ENCODE results near the gene ANKFY1.

Gene ANKFY1

DNA sequence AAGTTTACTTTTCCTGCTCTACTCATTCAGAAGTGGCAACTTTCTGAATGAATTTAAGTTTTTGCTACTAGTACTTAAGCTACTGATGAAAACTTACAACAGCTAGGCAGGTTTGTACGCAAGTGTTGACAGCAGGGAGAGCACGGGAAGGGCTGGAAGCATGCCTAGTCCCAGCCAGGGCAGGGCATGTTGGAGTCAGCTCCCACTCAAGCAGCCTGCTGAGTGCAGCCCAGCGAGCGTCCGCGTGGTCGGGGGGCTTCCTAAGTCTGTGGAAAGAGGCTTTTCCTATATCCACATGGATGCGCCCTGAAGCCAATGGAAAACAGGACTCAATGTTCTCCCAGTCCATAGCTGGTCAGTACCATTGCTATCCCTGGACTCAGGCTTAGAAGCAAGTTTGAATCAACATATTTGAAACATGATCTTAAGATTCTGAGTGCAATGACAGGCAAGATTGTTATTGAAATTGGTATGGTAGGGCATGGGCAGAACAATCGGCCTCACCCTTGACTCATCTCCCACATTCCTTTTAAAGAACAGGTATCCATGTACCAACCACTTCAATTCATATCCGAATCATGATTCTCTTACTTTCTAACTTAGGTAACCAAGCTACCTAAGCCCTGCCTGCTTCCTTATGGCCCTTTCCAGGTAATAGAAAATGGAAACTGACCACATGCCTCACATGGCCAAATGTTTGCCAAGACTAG, 98.3 kb downstream of the ANKFY1 start (continued):
- no peak for TF ChIP-seq TSHZ2 (CRISPR knock-in tag; IDR thresholded peaks at IDR 0.05)

GRCh38 chr17:4163951-4164350, 99.8 kb downstream of the ANKFY1 start:
- no peak for ATAC-seq
- TF ChIP-seq ESRRG (CRISPR knock-in tag; IDR thresholded peaks at IDR 0.05) (no peak), POU6F1 (CRISPR knock-in tag; IDR thresholded peaks at IDR 0.05; ENCODE audit: borderline replicate concordance, low read depth) (no peak), ZFP3 (CRISPR knock-in tag; IDR thresholded peaks at IDR 0.05) (no peak), BACH2 (CRISPR knock-in tag; IDR thresholded peaks at IDR 0.05; ENCODE audit: borderline replicate concordance) (no peak), ZNF565 (CRISPR knock-in tag; conservative IDR thresholded peaks at IDR 0.05; ENCODE audit: low read depth) (no peak), TSHZ2 (CRISPR knock-in tag; IDR thresholded peaks at IDR 0.05) (no peak), SNAI2 (CRISPR knock-in tag; IDR thresholded peaks at IDR 0.05) (no peak), ZNF8 (CRISPR knock-in tag; IDR thresholded peaks at IDR 0.05) (no peak)
- TF ChIP-seq, protein P1, sequence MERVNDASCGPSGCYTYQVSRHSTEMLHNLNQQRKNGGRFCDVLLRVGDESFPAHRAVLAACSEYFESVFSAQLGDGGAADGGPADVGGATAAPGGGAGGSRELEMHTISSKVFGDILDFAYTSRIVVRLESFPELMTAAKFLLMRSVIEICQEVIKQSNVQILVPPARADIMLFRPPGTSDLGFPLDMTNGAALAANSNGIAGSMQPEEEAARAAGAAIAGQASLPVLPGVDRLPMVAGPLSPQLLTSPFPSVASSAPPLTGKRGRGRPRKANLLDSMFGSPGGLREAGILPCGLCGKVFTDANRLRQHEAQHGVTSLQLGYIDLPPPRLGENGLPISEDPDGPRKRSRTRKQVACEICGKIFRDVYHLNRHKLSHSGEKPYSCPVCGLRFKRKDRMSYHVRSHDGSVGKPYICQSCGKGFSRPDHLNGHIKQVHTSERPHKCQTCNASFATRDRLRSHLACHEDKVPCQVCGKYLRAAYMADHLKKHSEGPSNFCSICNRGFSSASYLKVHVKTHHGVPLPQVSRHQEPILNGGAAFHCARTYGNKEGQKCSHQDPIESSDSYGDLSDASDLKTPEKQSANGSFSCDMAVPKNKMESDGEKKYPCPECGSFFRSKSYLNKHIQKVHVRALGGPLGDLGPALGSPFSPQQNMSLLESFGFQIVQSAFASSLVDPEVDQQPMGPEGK (CRISPR knock-in tag; IDR thresholded peaks at IDR 0.05; ENCODE audit: borderline replicate concordance): no peak

GRCh38 chr17:4162775-4163466, 100.9 kb downstream of the ANKFY1 start:
- ATAC-seq: no peak
- TF ChIP-seq ZC3H10 (CRISPR knock-in tag; IDR thresholded peaks at IDR 0.05) (no peak), TOX (CRISPR knock-in tag; IDR thresholded peaks at IDR 0.05; ENCODE audit: borderline replicate concordance) (no peak)

GRCh38 chr17:4162321-4162720, 101.5 kb downstream of the ANKFY1 start:
- TF ChIP-seq ISL1 (CRISPR knock-in tag; IDR thresholded peaks at IDR 0.05) (no peak), TSHZ2 (CRISPR knock-in tag; IDR thresholded peaks at IDR 0.05) (no peak), TCF4 (CRISPR knock-in tag; IDR thresholded peaks at IDR 0.05; ENCODE audit: borderline replicate concordance) (no peak), POU6F1 (CRISPR knock-in tag; IDR thresholded peaks at IDR 0.05; ENCODE audit: borderline replicate concordance, low read depth) (no peak), OSR1 (CRISPR knock-in tag; IDR thresholded peaks at IDR 0.05) (no peak), ZC3H10 (CRISPR knock-in tag; IDR thresholded peaks at IDR 0.05) (no peak), ZNF565 (CRISPR knock-in tag; conservative IDR thresholded peaks at IDR 0.05; ENCODE audit: low read depth) (no peak), ZNF70 (CRISPR knock-in tag; IDR thresholded peaks at IDR 0.05) (no peak)
- TF ChIP-seq, protein P2, sequence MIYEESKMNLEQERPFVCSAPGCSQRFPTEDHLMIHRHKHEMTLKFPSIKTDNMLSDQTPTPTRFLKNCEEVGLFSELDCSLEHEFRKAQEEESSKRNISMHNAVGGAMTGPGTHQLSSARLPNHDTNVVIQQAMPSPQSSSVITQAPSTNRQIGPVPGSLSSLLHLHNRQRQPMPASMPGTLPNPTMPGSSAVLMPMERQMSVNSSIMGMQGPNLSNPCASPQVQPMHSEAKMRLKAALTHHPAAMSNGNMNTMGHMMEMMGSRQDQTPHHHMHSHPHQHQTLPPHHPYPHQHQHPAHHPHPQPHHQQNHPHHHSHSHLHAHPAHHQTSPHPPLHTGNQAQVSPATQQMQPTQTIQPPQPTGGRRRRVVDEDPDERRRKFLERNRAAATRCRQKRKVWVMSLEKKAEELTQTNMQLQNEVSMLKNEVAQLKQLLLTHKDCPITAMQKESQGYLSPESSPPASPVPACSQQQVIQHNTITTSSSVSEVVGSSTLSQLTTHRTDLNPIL (CRISPR knock-in tag; IDR thresholded peaks at IDR 0.05; ENCODE audit: low read depth): no peak
- no peak for ATAC-seq

Data from SK-N-SH treated with all-trans-retinoic acid at 6 μM for 48 hours (cell line).